GM19025 (cell line): ENCODE results near the gene ELFN1.

Experiments used
- ATAC-seq: cut with Tn5 transposase; IDR thresholded peaks from one replicate; pipeline ENCODE4 v1.9.1; 2021; ENCODE audit warnings: mild to moderate bottlenecking, low read depth, moderate library complexity; ENCODE audit not compliant: unreplicated experiment

The ELFN1 gene

DNA sequence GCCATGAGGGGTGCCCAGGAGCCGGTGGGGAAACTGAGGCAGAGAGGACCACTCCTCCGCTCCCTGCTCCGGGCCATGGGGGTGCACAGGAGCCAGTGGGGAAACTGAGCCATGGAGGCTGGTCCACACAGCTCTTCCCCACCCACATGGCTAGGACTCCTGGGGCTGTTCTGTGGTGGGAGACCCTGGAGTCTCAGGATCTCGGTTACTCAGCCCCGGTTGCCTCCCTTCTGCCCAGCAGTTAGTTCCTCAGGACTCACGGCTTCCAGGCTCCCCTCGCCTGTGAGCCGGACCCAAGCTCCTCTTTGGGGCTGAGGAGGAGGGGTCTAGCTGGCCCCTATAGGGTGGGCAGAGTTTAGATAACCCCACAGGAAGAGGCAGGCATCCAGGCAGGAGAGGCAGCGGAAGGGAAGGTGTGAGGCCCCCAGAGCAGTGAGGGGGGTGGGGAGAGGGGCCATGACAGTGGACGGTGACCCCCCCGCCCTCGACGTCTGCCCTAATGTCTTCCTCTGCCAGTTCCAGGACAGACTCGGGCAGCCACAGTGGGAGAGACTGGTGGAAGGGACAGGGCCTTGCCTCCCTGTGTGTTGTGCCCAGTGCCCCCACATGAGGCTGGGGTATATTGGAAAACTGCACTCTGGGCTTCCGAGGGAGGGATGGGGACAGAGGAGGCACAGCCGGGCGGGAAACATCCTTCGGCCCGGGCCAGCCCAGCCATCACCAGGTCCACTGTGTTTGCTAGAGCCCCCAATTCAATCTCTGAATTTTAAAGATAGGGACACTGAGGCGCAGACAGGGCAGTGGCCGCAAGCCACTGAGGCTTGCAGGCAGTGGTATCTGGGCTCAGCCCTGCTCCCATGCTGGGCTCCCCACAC, 4.3 kb downstream of the ELFN1 start:
- ATAC-seq, result no peak

DNA sequence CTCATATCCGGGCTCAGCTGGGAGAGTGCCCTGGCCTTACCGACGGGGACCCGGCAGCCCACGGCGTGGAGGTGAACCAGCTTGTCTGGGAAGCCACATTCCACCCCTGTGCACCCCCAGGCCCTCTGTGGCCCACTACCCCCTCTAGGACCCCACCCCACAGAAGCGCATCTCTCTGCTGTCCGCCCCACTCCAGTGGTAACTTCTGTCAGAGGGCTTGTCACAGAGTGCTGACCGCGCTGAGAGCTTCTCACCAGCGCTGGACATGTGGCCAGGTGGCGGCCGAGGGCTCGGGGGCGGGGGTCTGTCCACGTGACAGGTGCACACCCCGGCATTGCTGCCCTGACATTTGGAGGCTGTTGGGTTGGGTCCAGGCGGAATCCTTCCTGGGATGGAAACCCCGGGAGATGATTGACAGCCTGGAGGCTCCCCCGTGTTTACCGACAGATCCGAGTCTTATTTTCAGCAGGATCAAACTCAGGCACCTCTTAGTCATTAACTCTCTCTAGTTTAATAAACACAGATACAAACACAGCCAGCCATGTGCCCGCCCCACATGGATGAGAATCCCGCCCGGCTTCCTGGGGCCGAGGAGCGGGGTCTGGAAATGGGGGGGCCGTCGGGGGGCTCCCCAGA, 5.1 kb downstream of the ELFN1 start:
- ATAC-seq, result no peak

DNA sequence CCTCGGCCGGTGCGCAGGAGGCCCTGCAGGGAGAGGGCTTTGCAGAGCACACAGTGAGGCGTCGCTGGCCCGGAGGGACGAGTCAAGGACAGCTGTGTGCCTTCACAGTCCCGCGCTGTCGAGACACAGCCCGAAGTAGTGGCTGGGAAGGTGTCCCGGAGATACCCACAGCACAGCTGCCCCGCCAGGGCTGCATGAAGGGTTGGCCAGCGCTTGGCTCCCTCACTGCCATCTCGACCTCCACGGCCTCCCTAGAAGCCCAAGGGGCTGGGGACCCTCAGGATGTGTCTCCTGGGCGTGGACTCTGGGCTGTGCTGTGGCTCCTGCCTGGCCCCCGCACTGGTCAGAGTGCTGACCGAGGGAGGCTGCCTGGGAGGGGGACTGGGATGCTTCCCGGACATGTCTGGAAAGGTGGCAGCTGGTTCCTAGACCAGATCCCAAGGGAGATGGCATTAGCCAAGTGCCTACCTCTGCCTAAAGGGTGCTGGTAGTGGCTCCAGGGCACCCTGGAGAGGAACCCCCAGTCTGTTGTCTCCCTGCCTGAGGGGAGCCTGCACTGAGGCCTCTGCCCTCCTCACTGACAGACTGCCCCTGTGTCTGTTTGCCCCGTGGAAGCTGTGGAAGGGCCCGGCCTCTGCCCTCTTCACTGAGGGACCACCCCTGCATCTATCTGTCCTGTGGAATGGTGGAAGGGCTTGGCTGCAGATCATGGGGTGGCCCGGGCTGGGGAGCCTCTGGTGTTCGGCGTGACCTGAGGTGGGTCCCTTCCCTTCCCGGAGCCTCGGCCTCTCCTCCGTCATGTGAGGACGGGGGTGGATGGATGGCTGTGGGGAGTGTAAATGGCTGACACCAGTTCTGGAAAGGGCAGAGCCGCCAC, 5.8 kb downstream of the ELFN1 start:
- no peak for ATAC-seq

DNA sequence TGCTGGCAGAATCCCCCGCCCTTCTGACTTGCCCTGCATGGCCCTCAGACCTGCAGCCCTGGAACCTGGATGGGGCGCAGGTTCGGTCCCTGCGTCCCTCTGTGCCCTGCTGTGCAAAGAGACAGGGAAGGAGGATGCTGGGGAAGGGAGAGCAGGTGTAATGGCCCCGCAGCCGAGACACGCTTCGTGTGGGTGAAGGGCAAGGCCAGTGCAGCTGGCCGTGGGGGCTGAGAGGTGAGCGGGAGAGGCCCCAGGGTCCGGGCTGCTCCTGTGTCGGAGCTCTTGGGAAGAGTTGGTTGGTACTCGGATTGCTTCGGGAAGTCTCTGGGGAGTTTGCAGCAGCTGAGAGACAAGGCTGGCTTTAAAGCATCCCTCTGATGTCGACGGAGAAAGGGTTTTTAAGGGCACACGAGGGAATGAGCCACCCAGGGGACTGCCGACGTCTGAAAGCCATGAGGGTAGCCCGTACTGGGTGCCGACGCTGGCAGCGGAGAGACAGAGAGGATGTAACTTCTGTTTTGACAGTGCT, 6.5 kb downstream of the ELFN1 start:
- no peak for ATAC-seq

DNA sequence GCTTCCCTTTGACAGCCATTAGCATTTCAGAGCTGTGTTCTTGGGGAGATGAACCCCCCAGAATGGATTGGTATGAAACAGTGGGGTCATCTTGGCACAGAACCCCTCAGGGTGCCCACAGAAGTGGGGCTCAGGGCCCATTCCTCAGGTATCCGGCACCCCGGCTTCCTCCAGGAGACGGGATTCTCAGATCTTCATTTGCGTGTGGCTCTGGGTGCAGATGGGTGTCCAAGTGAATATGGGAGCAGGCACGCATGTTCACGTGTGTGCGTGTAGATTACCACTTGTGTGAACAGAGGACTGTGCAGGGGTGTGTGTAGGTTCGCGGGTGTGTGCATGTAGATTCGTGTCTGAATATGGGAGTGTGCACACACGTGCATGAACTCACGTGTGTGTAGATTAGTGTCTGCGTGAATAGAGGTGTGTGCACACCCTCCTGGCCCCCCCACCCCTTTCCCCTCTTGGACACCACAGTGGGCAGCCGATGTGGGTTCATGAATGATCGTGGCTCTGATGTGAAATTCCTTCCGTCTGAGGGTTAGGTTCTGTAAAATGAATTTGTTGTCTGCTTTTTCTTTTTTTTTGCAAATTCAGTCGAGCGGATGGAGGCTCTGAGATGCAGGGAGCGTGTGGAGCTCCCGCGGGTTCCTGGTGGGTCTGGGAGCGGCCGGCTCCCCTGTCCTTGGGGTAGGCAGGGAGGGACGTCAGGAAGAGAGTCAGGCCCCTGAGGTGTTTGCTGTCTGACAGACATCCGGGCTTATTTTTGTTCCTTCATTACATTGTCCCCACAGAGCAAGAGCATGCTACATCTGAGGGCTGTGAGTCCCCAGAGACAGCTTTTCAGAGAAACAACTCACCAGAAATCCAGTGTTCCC, 7.4 kb downstream of the ELFN1 start:
- ATAC-seq, result no peak

DNA sequence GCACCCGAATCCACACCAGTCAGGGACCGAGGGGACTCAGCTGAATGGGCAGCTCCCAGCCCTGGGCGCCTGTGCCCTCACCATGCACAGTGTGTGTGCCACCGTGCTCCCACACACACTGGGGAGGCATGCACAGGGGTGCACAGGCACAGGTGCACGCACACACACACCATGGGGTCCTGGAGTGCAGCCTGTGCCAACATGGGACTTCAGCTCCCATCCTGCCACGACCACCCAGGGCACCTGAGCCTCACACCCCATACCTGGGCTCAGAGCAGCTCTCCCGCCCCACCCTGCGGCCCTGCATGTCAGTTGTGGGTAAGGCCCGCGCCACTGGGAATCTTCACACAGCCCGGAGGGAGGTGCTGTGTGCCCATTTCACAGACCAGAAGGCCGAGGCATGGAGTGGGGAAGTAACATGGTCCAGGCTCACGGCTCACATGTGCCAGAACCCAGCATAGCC, 8.0 kb downstream of the ELFN1 start:
- ATAC-seq, result no peak

DNA sequence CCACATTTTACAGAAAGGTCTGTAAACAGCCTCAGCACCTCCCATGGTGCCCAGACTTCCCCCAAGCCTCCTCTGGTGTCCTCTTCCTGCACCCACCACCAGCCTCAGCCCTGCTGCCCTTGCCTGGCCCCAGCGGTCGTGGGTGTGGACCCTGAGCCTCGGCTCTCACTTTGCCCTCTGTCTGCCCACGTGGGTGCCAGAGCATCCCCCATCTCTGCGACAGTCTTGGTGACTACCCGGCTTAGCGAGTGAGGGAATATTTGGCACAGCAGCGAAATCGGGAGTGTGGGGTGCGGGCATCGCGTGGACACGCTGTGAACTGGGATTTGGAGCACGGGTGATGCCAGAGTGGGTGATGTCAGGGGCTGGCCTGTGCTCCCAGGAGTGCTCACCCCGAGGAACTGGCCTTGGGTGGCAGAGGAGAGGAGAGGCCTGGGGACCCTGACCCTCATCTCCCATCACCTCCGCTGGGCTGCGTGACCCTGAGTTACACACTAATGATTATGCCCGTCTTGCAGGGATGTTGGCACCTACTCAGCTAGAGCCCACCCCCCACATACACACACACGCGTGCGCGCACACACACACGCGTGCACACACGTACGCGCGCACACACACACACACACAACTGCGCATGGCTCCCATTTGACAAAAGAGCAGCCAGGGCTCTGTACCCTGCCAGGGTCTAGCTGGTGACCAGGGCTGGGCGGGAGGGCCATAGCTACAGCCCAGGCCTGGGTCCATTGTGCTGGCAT, 8.7 kb downstream of the ELFN1 start:
- ATAC-seq, result no peak

DNA sequence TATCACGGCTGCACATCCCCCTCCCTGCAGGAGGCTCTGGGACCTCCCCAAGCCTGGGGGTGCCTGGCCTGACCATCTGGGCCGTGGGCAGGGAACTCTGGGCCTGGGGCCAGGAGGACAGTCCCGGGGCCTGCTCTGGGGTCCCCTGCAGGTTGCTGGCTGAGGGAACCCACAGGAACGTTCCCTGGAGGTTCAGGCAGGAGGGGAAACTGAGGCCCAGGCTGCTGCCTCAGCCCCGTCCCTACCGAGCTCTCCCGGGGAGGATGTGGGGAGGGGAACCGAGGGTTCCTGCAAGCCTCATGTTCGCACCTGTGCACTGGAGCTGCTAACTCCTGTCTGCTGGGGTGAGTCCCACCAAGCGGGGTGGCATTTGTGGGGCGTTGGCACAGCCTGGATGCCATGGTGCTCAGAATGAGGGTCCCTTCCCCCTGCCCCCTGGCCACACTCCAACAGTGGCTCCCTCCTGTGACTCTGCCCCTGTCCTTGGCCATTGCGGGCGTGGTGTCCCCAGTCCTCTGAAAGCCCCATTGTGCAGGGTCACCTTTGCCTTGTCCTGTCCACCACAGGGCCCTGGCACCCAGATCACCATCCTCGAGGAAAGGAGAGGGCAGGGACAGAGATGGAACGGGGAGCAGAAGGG, 9.4 kb downstream of the ELFN1 start:
- no peak for ATAC-seq

DNA sequence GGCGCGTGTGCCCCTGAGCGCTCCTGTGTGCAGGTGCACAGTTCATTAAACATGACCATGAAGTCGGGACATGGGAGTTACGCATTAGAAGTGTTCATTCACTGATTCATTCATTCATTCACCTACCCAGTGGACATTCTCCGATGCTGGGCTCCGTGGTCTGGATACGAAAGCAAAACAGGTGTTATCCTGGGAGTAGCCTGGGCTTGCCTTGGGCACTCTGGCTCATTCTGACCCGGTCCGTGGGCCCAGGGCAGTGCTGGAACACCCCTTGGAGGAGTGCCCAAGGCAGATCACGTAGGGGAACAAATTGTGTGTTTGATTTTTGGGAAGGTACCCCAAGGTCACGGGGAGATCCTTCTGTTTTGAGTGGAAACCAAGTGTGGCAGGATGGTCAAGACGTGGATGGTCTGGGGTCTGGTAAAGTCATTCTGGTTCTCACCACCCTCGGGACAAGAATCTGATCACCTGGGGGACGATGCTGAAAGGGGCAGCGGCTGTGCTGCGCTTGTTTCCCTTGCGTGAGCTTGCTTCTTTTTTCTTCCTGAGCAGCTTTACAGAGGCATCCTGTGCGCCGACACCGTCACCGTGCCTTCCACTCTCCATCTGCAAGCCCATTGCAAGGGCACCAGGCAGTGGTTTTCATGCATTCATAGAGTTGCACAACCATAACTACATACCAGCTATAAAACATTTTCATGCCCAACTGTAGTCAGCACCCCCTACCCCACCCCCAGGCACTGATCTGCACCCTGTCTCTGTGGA, 10.1 kb downstream of the ELFN1 start:
- ATAC-seq, result no peak

DNA sequence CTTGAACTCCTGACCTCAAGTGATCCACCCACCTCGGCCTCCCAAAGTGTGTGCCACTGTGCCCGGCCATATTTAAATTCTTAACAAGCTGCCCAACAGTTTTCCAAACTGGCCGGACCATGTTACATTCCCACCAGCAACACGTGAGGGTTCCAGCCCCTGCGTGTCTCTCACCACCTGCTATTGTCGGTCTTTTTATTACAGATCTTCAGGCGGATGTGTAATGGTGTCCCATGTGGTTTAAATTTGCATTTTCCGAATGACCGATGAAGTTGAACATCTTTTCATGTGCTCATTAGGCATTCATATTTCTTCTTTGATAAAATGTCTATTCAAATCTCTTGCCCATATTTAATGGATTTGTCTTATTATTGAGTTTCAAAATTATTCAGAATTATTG, 11.5 kb downstream of the ELFN1 start:
- no peak for ATAC-seq

DNA sequence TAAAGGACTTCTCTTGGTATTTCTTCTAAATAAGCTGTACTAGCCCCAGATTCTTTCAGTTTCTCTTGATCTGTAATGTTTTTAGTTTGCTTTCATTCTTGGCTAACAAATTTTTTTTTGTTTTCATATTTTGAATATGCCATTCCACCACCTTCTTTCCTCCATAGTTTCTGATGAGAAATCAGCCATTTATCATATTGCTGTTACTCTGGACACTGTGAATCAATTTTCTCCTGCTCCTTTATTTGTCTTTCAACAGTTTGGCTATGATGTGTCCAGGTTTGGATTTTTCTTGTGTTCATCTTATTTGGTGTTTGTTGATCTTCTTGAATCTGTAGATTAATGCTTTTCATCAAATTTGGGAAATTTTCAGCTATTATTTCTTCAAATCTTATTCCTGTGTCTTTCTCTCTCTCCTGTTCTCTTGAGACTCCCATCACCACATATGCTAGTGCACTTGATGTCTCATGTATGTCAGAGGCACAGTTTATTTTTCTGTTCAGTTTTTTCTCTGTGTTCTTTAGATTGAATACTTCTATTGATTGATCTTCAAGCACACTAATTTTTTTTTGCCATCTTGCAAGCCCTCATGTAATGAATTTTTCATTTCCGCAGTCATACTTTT, 15.0 kb downstream of the ELFN1 start:
- ATAC-seq, result no peak

DNA sequence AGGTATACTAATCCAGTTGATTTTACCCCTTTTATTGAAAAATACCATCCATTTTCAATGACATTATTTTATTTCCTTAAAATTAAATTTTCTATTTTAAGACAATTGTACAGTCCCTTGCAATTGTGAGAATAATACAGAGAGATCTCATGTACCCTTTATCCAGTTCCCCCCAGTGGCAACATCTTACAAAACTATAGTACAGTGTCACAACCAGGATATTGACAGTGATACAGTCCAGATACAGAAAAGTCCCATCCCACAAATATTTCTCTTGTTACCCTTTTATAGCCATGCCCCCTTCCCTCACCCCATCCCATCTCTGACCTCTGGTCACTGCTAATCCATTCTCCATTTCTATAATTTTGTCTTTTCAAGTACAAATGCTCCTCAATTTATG, 18.5 kb downstream of the ELFN1 start:
- ATAC-seq, result no peak

DNA sequence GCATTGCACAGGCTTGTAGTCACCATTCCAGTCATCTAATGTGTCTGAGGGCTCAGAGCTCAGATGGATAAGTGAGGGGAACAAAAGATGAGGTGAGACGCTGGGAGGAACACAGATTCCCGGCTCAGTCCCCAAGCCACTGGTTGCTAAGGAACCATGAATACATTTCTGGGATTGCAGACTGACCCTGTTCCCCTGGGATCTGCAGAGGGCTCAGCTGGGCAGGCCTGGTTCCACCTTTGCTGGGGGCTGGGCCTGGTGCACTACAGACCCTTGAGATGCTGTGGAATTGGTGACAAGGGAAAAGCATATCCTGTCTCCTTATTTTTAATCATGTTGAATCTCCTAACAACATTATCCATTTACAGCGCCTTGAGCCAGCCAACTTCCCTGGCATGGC, 19.2 kb downstream of the ELFN1 start:
- ATAC-seq, result no peak

DNA sequence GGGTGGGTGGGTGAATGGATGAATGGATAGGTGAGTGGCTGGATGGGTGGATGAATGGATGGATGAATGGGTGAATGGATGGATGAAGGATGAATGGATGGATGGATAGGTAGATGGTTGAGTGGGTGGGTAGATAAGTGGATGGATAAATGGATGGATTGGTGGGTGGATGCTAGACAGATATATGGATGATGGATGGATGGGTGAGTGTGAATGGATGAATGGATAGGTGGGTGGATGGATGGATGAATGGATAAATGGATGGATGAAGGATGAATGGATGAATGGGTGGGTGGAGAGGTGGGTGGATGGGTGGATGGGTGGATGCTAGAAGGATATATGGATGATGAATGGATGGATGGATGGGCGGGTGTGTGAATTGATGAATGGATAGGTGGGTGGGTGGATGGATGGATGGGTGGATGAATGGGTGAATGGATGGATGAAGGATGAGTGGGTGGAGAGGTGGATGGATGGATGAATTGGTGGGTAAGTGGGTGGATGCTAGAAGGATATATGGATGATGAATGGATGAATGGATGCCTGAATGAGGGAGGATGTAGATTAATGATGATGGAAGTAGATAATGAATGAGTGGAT, 20.4 kb downstream of the ELFN1 start:
- no peak for ATAC-seq

DNA sequence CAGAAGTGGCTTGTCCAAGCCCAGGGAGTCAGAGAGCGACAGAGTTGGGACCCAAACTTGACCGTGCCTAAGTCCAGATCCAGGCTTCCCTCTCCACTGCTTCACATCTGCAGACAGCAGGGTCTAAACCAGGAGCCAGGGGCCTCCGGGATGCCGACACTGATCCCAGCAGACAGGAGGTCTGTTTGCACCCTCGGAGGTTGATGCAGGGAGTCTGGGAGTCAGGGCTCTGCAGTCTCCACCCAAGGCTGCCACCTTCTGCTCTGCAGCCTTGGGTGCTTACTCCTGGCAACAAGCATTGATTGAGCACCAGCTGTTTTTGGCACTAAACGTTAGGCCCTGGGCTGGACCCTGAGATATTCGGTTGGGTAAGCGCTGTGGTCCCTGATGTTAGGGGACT, 21.0 kb downstream of the ELFN1 start:
- no peak for ATAC-seq

DNA sequence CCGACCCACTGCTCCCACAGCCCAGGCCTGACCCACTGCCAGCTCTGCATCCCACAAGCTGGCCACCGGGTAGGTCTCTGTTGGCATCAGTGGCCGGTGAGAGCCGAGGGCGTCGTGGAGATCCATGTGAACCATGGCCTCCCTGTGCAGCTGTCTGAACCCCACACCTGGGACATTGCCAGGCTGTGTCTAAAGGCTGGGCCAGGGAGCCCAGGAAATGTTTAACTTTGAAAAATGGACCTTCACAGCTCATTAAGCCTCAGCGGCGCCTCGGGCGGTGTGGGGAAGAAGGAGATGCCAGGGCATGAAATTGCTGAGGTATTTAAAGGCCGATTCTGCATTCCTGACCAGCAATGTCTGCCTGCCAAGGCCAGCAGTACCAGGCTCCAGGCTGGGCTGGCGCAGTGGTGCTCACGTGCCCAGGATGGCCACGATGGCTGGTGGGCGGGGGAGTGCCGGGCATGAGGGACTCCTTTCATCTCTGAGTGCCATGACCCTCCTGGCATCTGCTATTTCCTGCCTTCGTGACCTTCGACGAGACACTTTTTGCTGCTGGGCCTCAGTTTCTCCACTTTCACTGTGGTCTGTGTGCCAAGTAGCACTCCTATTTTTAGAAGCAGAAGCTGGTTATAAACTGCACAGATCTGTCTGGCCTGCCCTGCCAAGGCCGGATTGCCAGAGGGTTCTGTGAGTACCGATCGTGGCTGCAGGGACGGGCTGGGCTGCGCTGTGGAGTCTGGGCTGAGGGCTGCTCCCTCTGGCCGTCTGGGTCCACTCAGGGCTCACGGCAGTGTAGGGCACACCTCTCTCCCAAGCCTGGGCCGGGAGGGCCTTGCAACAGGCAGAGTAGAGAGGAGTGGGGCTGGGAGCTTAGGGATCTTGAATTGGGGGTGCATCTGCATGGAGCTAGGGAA, 21.8 kb downstream of the ELFN1 start:
- no peak for ATAC-seq
